Peyer's patch (tissue), 4 donors: Measurements from ENCODE around the gene ENO3.

Experiments used
- POLR2A ChIP-seq, 2 donors: fragments of 450-650 bp; IDR thresholded peaks; one replicate each; pipeline ENCODE4 v1.5.1; 2017; ENCODE audit warnings: antibody characterized with exemption in 2 of 2, mild to moderate bottlenecking in 2 of 2, moderate library complexity in 2 of 2
- TF ChIP-seq, protein P1 (sequence below), 6 experiments: fragments of 450-650 bp in 4 of 6; fragments of 200-600 bp in 2 of 6; sonication (generic) in 1 of 6; IDR thresholded peaks; one replicate each; pipeline ENCODE4 v1.5.1; 2017 to 2019; ENCODE audit warnings: antibody characterized with exemption in 6 of 6, mild to moderate bottlenecking in 3 of 6, moderate library complexity in 1 of 6

DNA sequence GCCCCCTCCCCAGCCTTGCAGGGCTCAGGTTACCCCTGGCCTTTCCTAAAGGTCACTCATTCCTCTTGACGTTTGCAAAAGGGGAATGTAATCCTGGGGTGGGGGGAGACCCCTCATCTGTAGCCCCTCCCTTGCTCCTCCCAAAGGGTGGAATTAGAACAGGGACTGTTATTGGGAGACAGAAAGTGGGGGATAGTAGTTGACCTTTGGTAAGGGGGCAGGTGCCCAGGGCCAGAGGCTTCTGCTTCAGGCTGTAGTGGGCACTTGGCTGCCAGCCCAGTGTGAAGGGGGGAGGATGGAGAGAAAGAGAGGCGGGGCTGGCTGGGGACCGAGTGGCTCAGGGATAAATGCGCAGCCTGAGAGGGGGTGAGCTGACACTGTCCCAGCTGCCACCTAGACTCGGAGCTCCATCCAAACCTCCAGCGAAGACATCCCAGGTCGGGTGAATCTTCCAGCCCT, at the start of gene ENO3:
- no peak for TF ChIP-seq POLR2A (IDR thresholded peaks at IDR 0.05)
- TF ChIP-seq, protein P1, sequence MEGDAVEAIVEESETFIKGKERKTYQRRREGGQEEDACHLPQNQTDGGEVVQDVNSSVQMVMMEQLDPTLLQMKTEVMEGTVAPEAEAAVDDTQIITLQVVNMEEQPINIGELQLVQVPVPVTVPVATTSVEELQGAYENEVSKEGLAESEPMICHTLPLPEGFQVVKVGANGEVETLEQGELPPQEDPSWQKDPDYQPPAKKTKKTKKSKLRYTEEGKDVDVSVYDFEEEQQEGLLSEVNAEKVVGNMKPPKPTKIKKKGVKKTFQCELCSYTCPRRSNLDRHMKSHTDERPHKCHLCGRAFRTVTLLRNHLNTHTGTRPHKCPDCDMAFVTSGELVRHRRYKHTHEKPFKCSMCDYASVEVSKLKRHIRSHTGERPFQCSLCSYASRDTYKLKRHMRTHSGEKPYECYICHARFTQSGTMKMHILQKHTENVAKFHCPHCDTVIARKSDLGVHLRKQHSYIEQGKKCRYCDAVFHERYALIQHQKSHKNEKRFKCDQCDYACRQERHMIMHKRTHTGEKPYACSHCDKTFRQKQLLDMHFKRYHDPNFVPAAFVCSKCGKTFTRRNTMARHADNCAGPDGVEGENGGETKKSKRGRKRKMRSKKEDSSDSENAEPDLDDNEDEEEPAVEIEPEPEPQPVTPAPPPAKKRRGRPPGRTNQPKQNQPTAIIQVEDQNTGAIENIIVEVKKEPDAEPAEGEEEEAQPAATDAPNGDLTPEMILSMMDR (IDR thresholded peaks at IDR 0.05), result no peak
